Brain microvascular endothelial cell (primary cell): ENCODE results near the gene DNTT.

Source experiments
- DNase-seq: peaks from one replicate; pipeline ENCODE4 v3.0.0-alpha.2; 2020
- H3K27ac ChIP-seq: fragments of 250-450 bp; sonication (Bioruptor Pico); 2 replicates; pipeline ENCODE4 v1.5.1; 2020; ENCODE audit warnings: mild to moderate bottlenecking, moderate library complexity
- H3K27me3 ChIP-seq: fragments of 250-450 bp; sonication (Bioruptor Pico); replicated peaks from 2 replicates; pipeline ENCODE4 v1.5.1; 2020; ENCODE audit warnings: mild to moderate bottlenecking
- H3K36me3 ChIP-seq: fragments of 250-450 bp; sonication (Bioruptor Pico); replicated peaks from 2 replicates; pipeline ENCODE4 v1.5.1; 2020; ENCODE audit warnings: mild to moderate bottlenecking
- H3K4me3 ChIP-seq: 2 replicates; pipeline ENCODE4 v1.5.1; 2011; ENCODE audit warnings: low read depth, mild to moderate bottlenecking, control low read depth, low read length, moderate library complexity
- in situ Hi-C: cut with HindIII; loops from 2 replicates; pipeline ENCODE4 v1.10.0; 2017; ENCODE audit warnings: low sequenced_read_pairs, low pct_ligation_motif_present
- TF ChIP-seq, protein P1 (sequence below): IDR thresholded peaks from 2 replicates; pipeline ENCODE4 v1.5.1; 2011; ENCODE audit warnings: low read depth, mild to moderate bottlenecking, moderate library complexity, low read length, control low read depth, inconsistent platforms; ENCODE audit errors: missing control alignments

Gene DNTT

DNA sequence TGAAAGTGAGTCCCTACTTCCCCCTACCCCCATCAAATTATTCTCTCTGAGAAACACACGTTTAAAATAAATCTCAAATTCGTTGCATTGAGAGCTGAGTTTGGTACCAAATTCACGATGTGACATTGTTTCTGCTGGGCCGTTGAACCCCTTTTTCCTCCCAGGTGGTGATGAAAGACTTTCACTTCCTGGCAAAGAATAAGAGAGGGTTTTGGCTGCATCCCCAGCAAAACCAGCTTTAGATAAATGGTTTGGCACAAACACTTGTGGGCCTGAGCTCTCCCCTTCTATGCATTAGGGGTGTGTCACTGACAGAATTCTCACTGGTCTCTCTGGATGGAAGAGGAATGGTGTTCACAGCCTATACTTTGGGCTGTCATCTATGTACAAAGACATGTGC is 8.8 kb upstream of the DNTT start:
- no peaks in the 10 kb centered on the region for H3K36me3 ChIP-seq
- no peak for DNase-seq
- H3K27me3 ChIP-seq = peaks cover 2% of the 10 kb centered on the region
- TF ChIP-seq, protein P1, sequence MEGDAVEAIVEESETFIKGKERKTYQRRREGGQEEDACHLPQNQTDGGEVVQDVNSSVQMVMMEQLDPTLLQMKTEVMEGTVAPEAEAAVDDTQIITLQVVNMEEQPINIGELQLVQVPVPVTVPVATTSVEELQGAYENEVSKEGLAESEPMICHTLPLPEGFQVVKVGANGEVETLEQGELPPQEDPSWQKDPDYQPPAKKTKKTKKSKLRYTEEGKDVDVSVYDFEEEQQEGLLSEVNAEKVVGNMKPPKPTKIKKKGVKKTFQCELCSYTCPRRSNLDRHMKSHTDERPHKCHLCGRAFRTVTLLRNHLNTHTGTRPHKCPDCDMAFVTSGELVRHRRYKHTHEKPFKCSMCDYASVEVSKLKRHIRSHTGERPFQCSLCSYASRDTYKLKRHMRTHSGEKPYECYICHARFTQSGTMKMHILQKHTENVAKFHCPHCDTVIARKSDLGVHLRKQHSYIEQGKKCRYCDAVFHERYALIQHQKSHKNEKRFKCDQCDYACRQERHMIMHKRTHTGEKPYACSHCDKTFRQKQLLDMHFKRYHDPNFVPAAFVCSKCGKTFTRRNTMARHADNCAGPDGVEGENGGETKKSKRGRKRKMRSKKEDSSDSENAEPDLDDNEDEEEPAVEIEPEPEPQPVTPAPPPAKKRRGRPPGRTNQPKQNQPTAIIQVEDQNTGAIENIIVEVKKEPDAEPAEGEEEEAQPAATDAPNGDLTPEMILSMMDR = no peak
- no peak overlapping the region for H3K27ac ChIP-seq
- H3K4me3 ChIP-seq = no peak overlapping the region
- in situ Hi-C loops = no loop called here

DNA sequence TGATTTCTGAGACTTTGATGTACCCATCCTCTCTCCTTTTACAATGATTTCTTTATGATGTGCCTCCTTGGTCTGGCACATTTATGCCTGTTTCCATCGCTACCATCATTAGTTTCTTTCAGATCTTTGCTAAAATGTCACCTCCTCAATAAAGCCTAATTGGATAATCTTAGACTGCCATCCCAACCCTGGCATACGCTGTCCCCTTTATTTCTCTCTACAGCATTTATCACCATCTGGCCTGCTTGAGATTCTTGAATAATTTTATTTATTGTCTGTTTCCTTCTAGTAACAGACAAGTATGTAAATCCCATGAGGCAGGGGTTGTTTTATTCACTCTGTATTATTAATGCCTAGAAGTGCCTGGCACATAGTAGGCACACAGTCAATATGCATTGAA is 6.7 kb upstream of the DNTT start:
- no peaks in the 10 kb centered on the region for H3K36me3 ChIP-seq
- in situ Hi-C loops = no loop called here
- no peak overlapping the region for H3K27ac ChIP-seq
- TF ChIP-seq, protein P1 = no peak
- DNase-seq = no peak
- H3K4me3 ChIP-seq = no peak overlapping the region
- H3K27me3 ChIP-seq = peaks cover 2% of the 10 kb centered on the region

DNA sequence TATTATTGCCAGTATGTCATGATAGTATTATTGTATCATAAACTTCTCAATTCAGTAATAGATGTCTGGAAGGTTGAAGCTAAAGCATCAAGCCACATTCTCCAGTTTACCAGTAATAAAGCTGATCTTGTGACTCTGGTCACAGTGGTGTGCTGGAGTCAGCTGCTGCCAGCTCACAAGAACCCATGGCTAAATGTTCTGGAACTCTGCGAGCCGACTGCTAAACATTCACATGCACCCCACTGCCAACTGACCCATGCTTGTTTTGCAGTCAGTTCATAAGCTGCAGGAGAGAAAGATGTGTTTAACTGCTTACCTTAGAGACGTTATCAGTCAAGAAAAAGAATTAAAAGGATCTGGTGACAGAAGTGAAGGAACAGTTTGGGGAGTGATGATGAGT is 5.9 kb upstream of the DNTT start:
- in situ Hi-C loops = no loop called here
- Histone ChIP-seq H3K27me3 (peaks cover 2% of the 10 kb centered on the region), H3K27ac (no peak overlapping the region), H3K4me3 (no peak overlapping the region), H3K36me3 (no peaks in the 10 kb centered on the region)
- TF ChIP-seq, protein P1 = no peak
- DNase-seq = no peak

DNA sequence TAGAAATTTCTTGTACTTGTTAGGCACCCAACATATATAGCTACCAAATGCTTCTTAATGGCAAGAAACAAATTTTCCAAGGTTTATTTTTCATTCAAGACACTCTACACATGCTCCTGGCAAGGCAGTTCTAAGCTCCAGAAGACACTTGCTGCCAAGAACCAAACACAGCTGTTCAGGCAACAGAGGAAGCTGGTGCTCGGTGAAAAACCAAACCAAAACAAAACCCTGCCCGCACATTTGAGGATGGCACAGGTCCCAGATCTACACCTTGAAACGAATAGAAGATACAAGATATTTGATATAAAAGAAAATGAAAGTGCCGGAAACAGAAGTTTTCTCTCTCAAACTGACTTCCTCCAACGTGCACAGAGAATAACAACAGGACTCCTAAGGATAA is 4.9 kb upstream of the DNTT start:
- no peaks in the 10 kb centered on the region for H3K36me3 ChIP-seq
- DNase-seq = no peak
- in situ Hi-C loops = no loop called here
- peaks cover 2% of the 10 kb centered on the region for H3K27me3 ChIP-seq
- no peak overlapping the region for H3K27ac ChIP-seq
- H3K4me3 ChIP-seq = no peak overlapping the region
- TF ChIP-seq, protein P1 = no peak

DNA sequence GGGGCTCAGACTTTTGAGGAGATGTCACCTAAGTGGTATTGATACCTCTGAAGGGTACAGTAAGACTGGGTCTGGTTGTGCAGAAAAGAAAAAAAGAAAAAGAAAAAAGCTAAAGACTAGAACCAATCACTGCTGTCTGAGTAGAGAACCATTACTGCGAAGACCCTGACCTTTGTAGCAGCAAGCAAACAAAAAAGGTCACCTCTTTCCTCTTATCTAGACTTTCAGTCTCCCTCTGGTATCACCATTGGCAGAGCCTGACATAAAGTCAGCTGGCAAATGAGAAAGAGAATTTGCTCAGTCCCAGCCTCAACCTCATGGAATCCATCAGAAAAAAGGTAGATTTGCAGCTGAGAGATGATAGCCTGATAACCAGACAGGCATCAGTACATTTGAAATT is 2.6 kb upstream of the DNTT start:
- in situ Hi-C loops = no loop called here
- H3K36me3 ChIP-seq = no peaks in the 10 kb centered on the region
- H3K27ac ChIP-seq = no peak overlapping the region
- DNase-seq = no peak
- peaks cover 2% of the 10 kb centered on the region for H3K27me3 ChIP-seq
- TF ChIP-seq, protein P1 = no peak
- H3K4me3 ChIP-seq = no peak overlapping the region

DNA sequence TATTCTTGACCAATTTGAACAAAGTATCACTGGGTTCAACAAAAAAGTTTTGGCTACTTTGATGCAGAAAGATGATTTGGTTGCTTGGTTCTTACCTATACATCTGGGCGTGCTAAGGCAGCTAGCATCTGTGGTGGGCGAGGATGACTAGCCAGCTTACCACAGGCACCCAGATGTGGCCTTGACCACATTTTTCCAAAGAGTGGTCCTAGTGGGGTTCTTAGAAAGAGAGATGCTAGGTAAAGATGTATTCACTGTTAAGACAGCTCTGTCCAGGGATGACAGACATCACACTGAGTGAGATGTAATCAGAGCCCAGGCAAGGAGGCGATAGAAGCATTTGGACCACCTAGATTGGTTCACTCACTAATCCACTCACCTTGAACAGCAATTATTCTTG is 785 bp downstream of the DNTT start:
- H3K36me3 ChIP-seq = no peaks in the 10 kb centered on the region
- H3K4me3 ChIP-seq = no peak overlapping the region
- in situ Hi-C loops = no loop called here
- DNase-seq = no peak
- no peak overlapping the region for H3K27ac ChIP-seq
- no peaks in the 10 kb centered on the region for H3K27me3 ChIP-seq
- TF ChIP-seq, protein P1 = no peak
